Aorta (tissue), 5 donors: ENCODE measurements around the gene SLC50A1. TPM values are rescaled to one million over a fixed set of nuclear protein-coding genes. Genes with fewer than 3 reads are reported as not detected.
A peak's percentile ranks its signal among the peaks of the same experiment; 100 is the strongest.

Source experiments
- ATAC-seq: fragments of 200-7000 bp; cut with Tn5 transposase; one replicate; pipeline ENCODE4 v1.9.1; 2022; ENCODE audit warnings: moderate library complexity; ENCODE audit not compliant: low FRiP score
- DNase-seq, 2 donors: peaks; one replicate each; pipeline ENCODE4 v3.0.0-alpha.2; 2020
- H3K27ac ChIP-seq, 2 donors: one replicate each; pipeline ENCODE4 v1.5.1; 2013; ENCODE audit warnings: low read length in 2 of 2, mild to moderate bottlenecking in 2 of 2, moderate library complexity in 2 of 2, control low read depth in 1 of 2, inconsistent platforms in 1 of 2, low read depth in 1 of 2
- H3K27me3 ChIP-seq, 2 donors: one replicate each; pipeline ENCODE4 v1.6.1; 2013; ENCODE audit warnings: control low read depth in 1 of 2, low read length in 1 of 2, mild to moderate bottlenecking in 1 of 2, moderate library complexity in 1 of 2; ENCODE audit not compliant: insufficient read depth in 2 of 2, control insufficient read depth in 1 of 2
- H3K36me3 ChIP-seq, 2 donors: one replicate each; pipeline ENCODE4 v1.6.1; 2013; ENCODE audit warnings: control low read depth in 1 of 2, low read length in 1 of 2, mild to moderate bottlenecking in 1 of 2; ENCODE audit not compliant: insufficient read depth in 2 of 2, control insufficient read depth in 1 of 2
- H3K4me1 ChIP-seq, 2 donors: one replicate each; pipeline ENCODE4 v1.6.1; 2013; ENCODE audit warnings: low read length in 2 of 2, control low read depth in 1 of 2, mild to moderate bottlenecking in 1 of 2, moderate library complexity in 1 of 2; ENCODE audit not compliant: insufficient read depth in 2 of 2, control insufficient read depth in 1 of 2
- H3K4me3 ChIP-seq, 2 donors: one replicate each; pipeline ENCODE4 v1.5.1; 2013; ENCODE audit warnings: low read length in 2 of 2, control low read depth in 1 of 2, mild to moderate bottlenecking in 1 of 2
- H3K9me3 ChIP-seq: one replicate; pipeline ENCODE4 v1.6.1; 2013; ENCODE audit warnings: mild to moderate bottlenecking, low read length; ENCODE audit not compliant: control insufficient read depth
- WGBS, 2 donors: extraction: QIAGEN DNeasy Blood & Tissue Kit; methylation state at CpG; one replicate each; pipeline ENCODE4 v1.1.7; 2013; 5-methylcytosine and 5-hydroxymethylcytosine counted together
- intact Hi-C, 2 donors: fragments of 100-400 bp; cut with DNase I; formaldehyde crosslinking; loops; one replicate each; pipeline versions ENCODE4 v1.14.2 to v1.15.0; 2022
- polyA plus RNA-seq, 2 donors: library from polyadenylated mRNA; stranded (reverse); fragments of 200-250 nt; gene quantifications; one replicate each; pipeline ENCODE4 v1.2.3, GENCODE V29; 2013
- total RNA-seq, 2 donors: library from RNA; stranded (reverse); fragmentation: NEBNext Ultra II Directional; extraction: Animal tissue kit (Norgen Biotek cat#: 25700); gene quantifications; one replicate each; pipeline ENCODE4 v1.2.1, GENCODE V29; 2021
- donor health status: healthy with polysubstance abuse.
- donor health status: Bipolar disorder and iron deficiency.
- donor health status: DM: no; HTN: no; CAD: no.
- donor health status: DM: no; HTN: no; CAD: no.
- donor health status: DM: yes; HTN: yes; CAD: no.

Gene SLC50A1
- total and polyA plus RNA-seq, 4 donors, result 19.8 to 28.2 (median 24.7) TPM

- H3K4me3 ChIP-seq, result no peak overlapping the region
- 87 to 90% methylated on average over 10 to 12 of the region's 12 CpGs for WGBS, 2 donors
- ATAC-seq, result no peak
- peak in 1 of 2 donors; percentile 63 for DNase-seq
- no peak overlapping the region for H3K27ac ChIP-seq
- intact Hi-C loops, result loop anchor here in 1 of 2 donors (5.0 kb wide), 1 partner anchor 52 kb away; no protein-coding TSS in a partner anchor
- H3K4me1 ChIP-seq, result no peaks in the 10 kb centered on the region
- H3K27me3 ChIP-seq, result no peaks in the 10 kb centered on the region
- H3K36me3 ChIP-seq, result no peaks in the 10 kb centered on the region
- no peaks in the 10 kb centered on the region for H3K9me3 ChIP-seq
Observed at GRCh38 chr1:155175281-155175926, 39.8 kb downstream of the SLC50A1 start.

- intact Hi-C loops, result loop anchor here in 1 of 2 donors (1.0 to 5.0 kb wide), 2 partner anchors 17 to 51 kb away; no protein-coding TSS in a partner anchor
- H3K27me3 ChIP-seq, result no peaks in the 10 kb centered on the region
- DNase-seq, result peak; percentile 46 to 76
- 81 to 86% methylated on average over 9 of the region's 9 CpGs for WGBS, 2 donors
- H3K4me1 ChIP-seq, result no peaks in the 10 kb centered on the region
- H3K4me3 ChIP-seq, result no peak overlapping the region
- no peaks in the 10 kb centered on the region for H3K36me3 ChIP-seq
- H3K27ac ChIP-seq, result no peak overlapping the region
- H3K9me3 ChIP-seq, result no peaks in the 10 kb centered on the region
- ATAC-seq, result no peak
Observed at GRCh38 chr1:155175927-155176371, 40.3 kb downstream of the SLC50A1 start.

- H3K27me3 ChIP-seq, result no peaks in the 10 kb centered on the region
- ATAC-seq (peak; percentile 75), DNase-seq (peak; percentile 90 to 95)
- no peaks in the 10 kb centered on the region for H3K4me1 ChIP-seq
- H3K4me3 ChIP-seq, result no peak overlapping the region
- no peak overlapping the region for H3K27ac ChIP-seq
- H3K9me3 ChIP-seq, result no peaks in the 10 kb centered on the region
- intact Hi-C loops, result loop anchor here in 1 of 2 donors (1.0 to 5.0 kb wide), 2 partner anchors 17 to 51 kb away; no protein-coding TSS in a partner anchor
- 60 to 61% methylated on average over 8 of the region's 8 CpGs for WGBS, 2 donors
- no peaks in the 10 kb centered on the region for H3K36me3 ChIP-seq
Observed at GRCh38 chr1:155176544-155177071, 41.0 kb downstream of the SLC50A1 start.

GRCh38 chr1:155177192-155177917 is 41.7 kb downstream of the SLC50A1 start:
- ATAC-seq, result no peak
- DNase-seq, result peak in 1 of 2 donors; percentile 61
- 83 to 84% methylated on average over 11 of the region's 11 CpGs for WGBS, 2 donors
- no peaks in the 10 kb centered on the region for H3K9me3 ChIP-seq
- H3K27ac ChIP-seq, result no peak overlapping the region
- no peaks in the 10 kb centered on the region for H3K27me3 ChIP-seq
- no peaks in the 10 kb centered on the region for H3K4me1 ChIP-seq
- intact Hi-C loops, result loop anchor here in 1 of 2 donors (5.0 kb wide), 1 partner anchor 50 kb away; no protein-coding TSS in a partner anchor
- H3K4me3 ChIP-seq, result no peak overlapping the region
- no peaks in the 10 kb centered on the region for H3K36me3 ChIP-seq

GRCh38 chr1:155177918-155178281 is 42.2 kb downstream of the SLC50A1 start:
- intact Hi-C loops, result loop anchor here in 1 of 2 donors (5.0 kb wide), 1 partner anchor 49 kb away; no protein-coding TSS in a partner anchor
- no peak for ATAC-seq
- peak in 1 of 2 donors; percentile 63 for DNase-seq
- no peaks in the 10 kb centered on the region for H3K27me3 ChIP-seq
- WGBS, 2 donors, result 93 to 95% methylated on average over 9 of the region's 9 CpGs
- no peaks in the 10 kb centered on the region for H3K36me3 ChIP-seq
- no peaks in the 10 kb centered on the region for H3K4me1 ChIP-seq
- H3K9me3 ChIP-seq, result no peaks in the 10 kb centered on the region
- H3K4me3 ChIP-seq, result no peak overlapping the region
- H3K27ac ChIP-seq, result no peak overlapping the region

GRCh38 chr1:155178441-155179111 is 42.9 kb downstream of the SLC50A1 start:
- no peaks in the 10 kb centered on the region for H3K9me3 ChIP-seq
- intact Hi-C loops, result loop anchor here in 1 of 2 donors (5.0 kb wide), 1 partner anchor 49 kb away; no protein-coding TSS in a partner anchor
- ATAC-seq, result no peak
- peak; percentile 57 to 75 for DNase-seq
- 90 to 94% methylated on average over 29 to 30 of the region's 30 CpGs for WGBS, 2 donors
- H3K4me1 ChIP-seq, result no peaks in the 10 kb centered on the region
- H3K4me3 ChIP-seq, result no peak overlapping the region
- no peaks in the 10 kb centered on the region for H3K36me3 ChIP-seq
- no peaks in the 10 kb centered on the region for H3K27me3 ChIP-seq
- H3K27ac ChIP-seq, result no peak overlapping the region

- H3K4me1 ChIP-seq, result no peaks in the 10 kb centered on the region
Observed at GRCh38 chr1:155179112-155180031, 43.7 kb downstream of the SLC50A1 start.

More at GRCh38 chr1:155179112-155180031, 43.7 kb downstream of the SLC50A1 start:
- H3K27ac ChIP-seq, result no peak overlapping the region
- H3K36me3 ChIP-seq, result no peaks in the 10 kb centered on the region
- no peak for ATAC-seq
- no peaks in the 10 kb centered on the region for H3K27me3 ChIP-seq
- peak; percentile 53 to 74 for DNase-seq
- 94 to 96% methylated on average over 31 of the region's 31 CpGs for WGBS, 2 donors
- intact Hi-C loops, result loop anchor here in 1 of 2 donors (5.0 kb wide), 1 partner anchor 48 kb away; no protein-coding TSS in a partner anchor
- no peaks in the 10 kb centered on the region for H3K9me3 ChIP-seq
- no peak overlapping the region for H3K4me3 ChIP-seq
